Nephron progenitor cell (in vitro differentiated cells): Measurements from ENCODE around the gene ANKFY1.
A peak's percentile ranks its signal among the peaks of the same experiment; 100 is the strongest.

Experiments used
- DNase-seq: peaks from one replicate; pipeline ENCODE4 v3.0.0; 2021
- H3K27ac Mint-ChIP-seq: 2 replicates; pipeline ENCODE4 v1.8.0; 2021; ENCODE audit warnings: mild to moderate bottlenecking, moderate library complexity, mixed read lengths
- H3K27me3 Mint-ChIP-seq: 2 replicates; pipeline ENCODE4 v1.8.0; 2021; ENCODE audit warnings: mild to moderate bottlenecking, low read depth, mixed read lengths; ENCODE audit not compliant: poor library complexity
- H3K36me3 Mint-ChIP-seq: 2 replicates; pipeline ENCODE4 v1.8.0; 2021; ENCODE audit warnings: low read depth, mixed read lengths
- H3K4me1 Mint-ChIP-seq: 2 replicates; pipeline ENCODE4 v1.8.0; 2021; ENCODE audit warnings: mixed read lengths
- H3K4me3 Mint-ChIP-seq: 2 replicates; pipeline ENCODE4 v1.8.0; 2021; ENCODE audit warnings: mild to moderate bottlenecking, moderate library complexity, mixed read lengths
- H3K9me3 Mint-ChIP-seq: 2 replicates; pipeline ENCODE4 v1.8.0; 2021; ENCODE audit warnings: mild to moderate bottlenecking, moderate library complexity, mixed read lengths
- CTCF ChIP-seq: fragments of 200-600 bp; sonication (generic); IDR thresholded peaks from 2 replicates; pipeline ENCODE4 v1.5.0; 2021; ENCODE audit warnings: antibody characterized with exemption

Gene ANKFY1

DNA sequence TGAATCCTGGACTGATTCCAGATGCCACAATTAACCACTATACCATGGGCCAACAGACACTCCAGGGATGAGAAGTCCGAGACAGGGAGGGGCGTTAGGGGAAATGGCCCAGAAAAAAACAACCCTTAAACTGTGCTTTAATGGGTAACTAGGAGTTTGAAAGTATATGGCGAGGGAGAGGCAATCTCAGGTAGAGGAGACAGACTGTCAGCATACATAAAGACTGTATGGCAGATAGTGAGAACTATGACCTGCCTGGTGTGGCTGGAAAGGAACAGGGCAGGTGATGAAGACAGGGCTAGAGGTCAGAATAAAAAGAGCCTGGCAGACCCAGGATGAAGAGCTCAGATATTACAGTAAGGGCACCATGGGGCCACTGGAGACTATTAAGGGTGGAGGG, 129.1 kb downstream of the ANKFY1 start:
- H3K27ac Mint-ChIP-seq, result no peak overlapping the region

DNA sequence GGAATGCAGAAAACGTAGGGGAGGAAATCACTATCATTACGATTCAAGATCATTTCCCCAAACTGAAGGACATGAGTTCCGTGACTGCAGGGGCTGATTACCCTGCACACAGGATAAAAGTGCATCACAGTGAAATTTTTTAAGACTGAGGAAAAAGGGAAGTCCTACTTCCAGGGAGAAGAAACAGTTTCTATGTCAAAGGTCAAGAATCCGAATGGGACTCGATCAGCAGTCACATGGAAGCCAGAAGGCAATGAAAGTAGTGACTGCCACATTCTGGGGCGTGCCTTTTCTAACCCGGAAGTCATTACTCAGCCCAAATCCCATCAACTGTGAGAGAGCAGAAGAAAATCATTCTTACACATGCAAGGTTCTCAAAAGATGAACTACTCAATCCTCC, 133.1 kb downstream of the ANKFY1 start:
- DNase-seq, result no peak
- no peak for TF ChIP-seq CTCF
- Mint-ChIP-seq H3K36me3 (peaks cover 34% of the 10 kb centered on the region), H3K27ac (peak overlapping the region; percentile 60), H3K4me3 (no peak overlapping the region), H3K9me3 (peaks cover 3% of the 10 kb centered on the region), H3K27me3 (peaks cover 4% of the 10 kb centered on the region), H3K4me1 (peaks cover 28% of the 10 kb centered on the region)

More for the DNA sequence above, 129.1 kb downstream of the ANKFY1 start:
- no peak for TF ChIP-seq CTCF
- no peaks in the 10 kb centered on the region for H3K9me3 Mint-ChIP-seq
- peaks cover 33% of the 10 kb centered on the region for H3K4me1 Mint-ChIP-seq
- DNase-seq, result no peak
- H3K36me3 Mint-ChIP-seq, result peaks cover 22% of the 10 kb centered on the region
- no peak overlapping the region for H3K4me3 Mint-ChIP-seq
- H3K27me3 Mint-ChIP-seq, result no peaks in the 10 kb centered on the region

DNA sequence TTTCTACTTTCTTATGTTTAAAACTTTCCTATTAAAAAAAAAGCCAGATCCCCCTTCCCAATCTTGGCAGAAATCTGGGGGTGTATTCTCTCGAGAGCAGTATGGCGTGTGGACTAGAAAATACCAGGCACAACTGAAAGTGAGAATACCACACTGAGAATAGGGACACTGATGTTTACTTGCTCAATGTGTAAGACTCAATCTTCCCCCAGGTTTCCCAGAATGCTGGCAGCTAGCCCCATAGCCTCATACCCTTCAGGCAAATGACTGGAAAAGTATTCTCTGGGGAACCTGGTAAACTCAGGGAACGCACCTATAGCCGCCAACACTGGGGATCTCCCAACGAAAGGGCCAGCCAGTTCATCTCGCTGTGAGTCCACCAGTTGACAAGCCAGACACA, 136.2 kb downstream of the ANKFY1 start:
- H3K4me1 Mint-ChIP-seq, result peaks cover 17% of the 10 kb centered on the region
- peaks cover 4% of the 10 kb centered on the region for H3K27me3 Mint-ChIP-seq

DNA sequence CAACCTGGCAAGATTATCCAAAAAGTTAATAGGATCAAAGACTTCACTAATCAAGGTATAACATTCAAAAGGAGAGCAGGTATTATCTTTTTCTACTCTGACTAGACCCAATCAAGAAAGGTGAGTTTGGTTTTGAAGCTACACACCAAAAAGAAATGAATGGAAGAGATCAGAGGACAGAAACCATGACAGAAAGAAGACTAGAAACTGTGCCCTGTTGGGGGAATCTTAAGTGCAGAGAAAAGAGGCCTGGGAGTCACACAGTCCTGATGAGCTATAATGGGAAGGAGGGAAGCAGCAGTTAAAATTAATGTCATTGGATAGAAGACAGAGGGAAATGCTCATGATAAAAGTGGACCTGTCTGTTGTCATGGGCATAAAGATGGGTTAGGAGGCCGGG, 138.2 kb downstream of the ANKFY1 start:
- peak overlapping the region; percentile 3 for H3K27ac Mint-ChIP-seq
- no peak for DNase-seq
- peaks cover 4% of the 10 kb centered on the region for H3K4me1 Mint-ChIP-seq
- no peak overlapping the region for H3K4me3 Mint-ChIP-seq
- H3K9me3 Mint-ChIP-seq, result peaks cover 3% of the 10 kb centered on the region
- no peak for TF ChIP-seq CTCF
- H3K27me3 Mint-ChIP-seq, result peaks cover 4% of the 10 kb centered on the region
- H3K36me3 Mint-ChIP-seq, result peaks cover 41% of the 10 kb centered on the region

More for the DNA sequence above, 136.2 kb downstream of the ANKFY1 start:
- Mint-ChIP-seq H3K36me3 (peaks cover 47% of the 10 kb centered on the region), H3K9me3 (peaks cover 3% of the 10 kb centered on the region), H3K4me3 (no peak overlapping the region), H3K27ac (no peak overlapping the region)
- TF ChIP-seq CTCF, result no peak
- DNase-seq, result no peak

DNA sequence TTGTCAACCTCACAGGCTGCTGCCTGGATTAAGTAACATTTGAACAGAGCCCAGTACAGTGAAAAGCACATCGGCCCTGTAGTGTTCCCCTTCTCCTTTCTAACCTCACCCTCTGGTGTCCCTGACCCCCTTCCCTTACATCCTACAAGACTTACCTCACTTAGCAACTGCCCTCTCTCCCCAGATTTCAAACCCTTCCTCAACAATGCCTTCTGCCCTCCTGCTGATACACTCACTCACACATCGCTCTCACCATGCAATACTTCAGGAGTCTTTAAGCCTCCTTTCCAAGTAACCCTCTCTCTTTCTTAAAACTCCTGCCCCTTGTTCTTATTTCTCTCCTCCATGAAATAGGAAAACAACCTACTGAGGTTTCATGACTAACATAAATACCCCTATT, 138.8 kb downstream of the ANKFY1 start:
- Mint-ChIP-seq H3K36me3 (peaks cover 35% of the 10 kb centered on the region), H3K4me3 (no peak overlapping the region), H3K27ac (peak overlapping the region; percentile 3), H3K27me3 (peaks cover 4% of the 10 kb centered on the region), H3K9me3 (peaks cover 3% of the 10 kb centered on the region), H3K4me1 (no peaks in the 10 kb centered on the region)
- TF ChIP-seq CTCF, result no peak
- no peak for DNase-seq

GRCh38 chr17:4120332-4120731, 143.4 kb downstream of the ANKFY1 start:
- no peak for DNase-seq
- Mint-ChIP-seq H3K27ac (peak overlapping the region; percentile 19), H3K4me3 (no peak overlapping the region), H3K4me1 (no peaks in the 10 kb centered on the region), H3K9me3 (no peaks in the 10 kb centered on the region), H3K27me3 (no peaks in the 10 kb centered on the region), H3K36me3 (peaks cover 49% of the 10 kb centered on the region)
- no peak for TF ChIP-seq CTCF
